A673 (cell line): ENCODE results near the gene TTLL11. TPM values are rescaled to one million over a fixed set of nuclear protein-coding genes. Genes with fewer than 3 reads are reported as not detected.

ENCODE experiments used
- BruUV-seq: library from RNA; stranded (reverse); fragments of 400-500 nt; replicated peaks from 2 replicates; lab custom pipeline; 2021; lab: Mats Ljungman, UMichigan
- CTCF ChIA-PET: fragments of 300-600 bp; sonication (Branson Sonifier 250); formaldehyde crosslinking; loops from one replicate; lab custom pipeline; 2022; ENCODE audit warnings: antibody characterized with exemption; lab: Charles Lee
- POLR2A ChIA-PET: fragments of 300-600 bp; sonication (Branson Sonifier 250); formaldehyde crosslinking; loops from one replicate; lab custom pipeline; 2022; ENCODE audit warnings: antibody characterized with exemption; ENCODE audit not compliant: low non-redundant PET; lab: Charles Lee
- DNase-seq: peaks from one replicate; pipeline ENCODE4 v3.0.0-alpha.2; 2015; ENCODE audit warnings: low spot score
- H3K27ac ChIP-seq: fragments of 200-600 bp; sonication (generic); 2 replicates; pipeline ENCODE4 v1.5.1; 2016; ENCODE audit warnings: mixed run types, low read depth, mild to moderate bottlenecking, mixed read lengths, antibody characterized with exemption, low read length; ENCODE audit not compliant: poor library complexity, severe bottlenecking
- H3K27me3 ChIP-seq: fragments of 200-600 bp; sonication (generic); replicated peaks from 2 replicates; pipeline ENCODE4 v1.6.1; 2017; ENCODE audit warnings: mixed run types, low read depth, mild to moderate bottlenecking, mixed read lengths, antibody characterized with exemption, low read length; ENCODE audit not compliant: insufficient read depth, poor library complexity
- H3K36me3 ChIP-seq: fragments of 200-600 bp; sonication (generic); 2 replicates; pipeline ENCODE4 v1.6.1; 2016; ENCODE audit warnings: mixed run types, mild to moderate bottlenecking, mixed read lengths, antibody characterized with exemption, low read length; ENCODE audit not compliant: insufficient read depth, poor library complexity, severe bottlenecking
- H3K4me1 ChIP-seq: fragments of 200-600 bp; sonication (generic); 2 replicates; pipeline ENCODE4 v1.6.1; 2017; ENCODE audit warnings: mixed run types, mild to moderate bottlenecking, mixed read lengths, antibody characterized with exemption, low read length; ENCODE audit not compliant: insufficient read depth, poor library complexity, severe bottlenecking
- H3K4me3 ChIP-seq: fragments of 200-600 bp; sonication (generic); 2 replicates; pipeline ENCODE4 v1.5.1; 2016; ENCODE audit warnings: low read depth, mixed run types, mild to moderate bottlenecking, mixed read lengths, low read length; ENCODE audit not compliant: poor library complexity, severe bottlenecking
- H3K9me3 ChIP-seq: fragments of 200-600 bp; sonication (generic); 2 replicates; pipeline ENCODE4 v1.6.1; 2016; ENCODE audit warnings: mixed run types, low read depth, mild to moderate bottlenecking, mixed read lengths, antibody characterized with exemption, low read length; ENCODE audit not compliant: poor library complexity, severe bottlenecking
- CTCF ChIP-seq: fragments of 300-800, 200-600 bp; sonication (generic); conservative IDR thresholded peaks from 2 replicates; pipeline ENCODE4 v1.5.1; 2017; ENCODE audit warnings: low read depth, mild to moderate bottlenecking, antibody characterized with exemption, low read length, moderate library complexity, mixed read lengths
- EZH2 ChIP-seq: fragments of 200-600 bp; sonication (generic); IDR thresholded peaks from 2 replicates; pipeline ENCODE4 v1.6.1; 2017; ENCODE audit warnings: borderline replicate concordance, low read depth, mild to moderate bottlenecking, mixed read lengths, antibody characterized with exemption, low read length; ENCODE audit not compliant: poor library complexity, severe bottlenecking
- intact Hi-C: fragments of 100-400 bp; cut with micrococcal nuclease; formaldehyde crosslinking; loops from one replicate; pipeline ENCODE4 v1.10.0; 2022; ENCODE audit not compliant: unreplicated experiment
- total RNA-seq: library from RNA; stranded (reverse); gene quantifications from 2 replicates; pipeline ENCODE4 v1.2.3, GENCODE V29; 2021

The TTLL11 gene
- total RNA-seq, 1 experiment from 2014 or later, result 3.0 TPM

- no TSS peak for BruUV-seq
- no peak for TF ChIP-seq EZH2
- CTCF ChIA-PET, result no interaction called here
These were observed 32.6 kb downstream of the TTLL11 start for GRCh38 chr9:122060481-122060880.

GRCh38 chr9:122059955-122060324 lies 33.2 kb downstream of the TTLL11 start:
- BruUV-seq, result no TSS peak

More at GRCh38 chr9:122060481-122060880, 32.6 kb downstream of the TTLL11 start:
- POLR2A ChIA-PET, result no interaction called here
- Histone ChIP-seq H3K27me3 (peaks cover 3% of the 10 kb centered on the region), H3K4me1 (peaks cover 3% of the 10 kb centered on the region), H3K4me3 (no peak overlapping the region), H3K36me3 (no peaks in the 10 kb centered on the region), H3K9me3 (no peaks in the 10 kb centered on the region), H3K27ac (no peak overlapping the region)
- intact Hi-C loops, result no loop called here
- no peak for DNase-seq

GRCh38 chr9:122059214-122059954 lies 33.7 kb downstream of the TTLL11 start:
- no peaks in the 10 kb centered on the region for H3K9me3 ChIP-seq
- no TSS peak for BruUV-seq
- ChIA-PET CTCF (no interaction called here), POLR2A (no interaction called here)
- TF ChIP-seq CTCF, result no peak
- TF ChIP-seq EZH2, result no peak
- H3K4me1 ChIP-seq, result peaks cover 7% of the 10 kb centered on the region
- peaks cover 3% of the 10 kb centered on the region for H3K27me3 ChIP-seq
- no peaks in the 10 kb centered on the region for H3K36me3 ChIP-seq
- no peak overlapping the region for H3K27ac ChIP-seq
- intact Hi-C loops, result no loop called here
- H3K4me3 ChIP-seq, result no peak overlapping the region
- no peak for DNase-seq

More at GRCh38 chr9:122059955-122060324, 33.2 kb downstream of the TTLL11 start:
- no peak for TF ChIP-seq EZH2
- TF ChIP-seq CTCF, result no peak
- Histone ChIP-seq H3K27ac (no peak overlapping the region), H3K27me3 (peaks cover 3% of the 10 kb centered on the region), H3K4me1 (peaks cover 3% of the 10 kb centered on the region), H3K4me3 (no peak overlapping the region), H3K9me3 (no peaks in the 10 kb centered on the region), H3K36me3 (no peaks in the 10 kb centered on the region)
- ChIA-PET CTCF (no interaction called here), POLR2A (no interaction called here)
- DNase-seq, result no peak
- intact Hi-C loops, result no loop called here
